ENCODE data around the gene PHTF1.

The PHTF1 gene

DNA sequence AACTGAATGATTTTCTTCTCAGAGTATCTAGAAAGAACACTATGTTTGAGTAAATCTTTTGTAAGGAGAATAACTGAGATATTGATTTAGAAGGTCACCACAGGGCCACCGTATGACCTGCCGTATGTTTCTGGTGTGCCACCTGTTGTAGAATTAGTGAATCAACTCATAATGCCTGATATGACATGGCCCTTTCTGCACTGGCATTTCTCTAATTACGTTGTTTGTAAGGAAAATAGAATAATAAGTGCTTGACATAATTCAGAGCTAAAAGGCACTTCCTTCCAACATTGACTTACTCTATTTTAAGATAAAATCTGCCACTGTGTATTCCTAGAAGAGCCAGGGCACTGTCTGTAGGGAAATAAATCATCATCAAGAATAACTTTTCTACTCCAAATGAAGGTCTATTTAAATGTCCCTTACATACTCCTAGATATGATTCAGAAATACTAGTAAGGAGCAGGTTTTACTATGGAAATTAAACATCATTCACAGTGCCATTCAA is 101.7 kb downstream of the PHTF1 start:
- TF ChIP-seq, protein P1, sequence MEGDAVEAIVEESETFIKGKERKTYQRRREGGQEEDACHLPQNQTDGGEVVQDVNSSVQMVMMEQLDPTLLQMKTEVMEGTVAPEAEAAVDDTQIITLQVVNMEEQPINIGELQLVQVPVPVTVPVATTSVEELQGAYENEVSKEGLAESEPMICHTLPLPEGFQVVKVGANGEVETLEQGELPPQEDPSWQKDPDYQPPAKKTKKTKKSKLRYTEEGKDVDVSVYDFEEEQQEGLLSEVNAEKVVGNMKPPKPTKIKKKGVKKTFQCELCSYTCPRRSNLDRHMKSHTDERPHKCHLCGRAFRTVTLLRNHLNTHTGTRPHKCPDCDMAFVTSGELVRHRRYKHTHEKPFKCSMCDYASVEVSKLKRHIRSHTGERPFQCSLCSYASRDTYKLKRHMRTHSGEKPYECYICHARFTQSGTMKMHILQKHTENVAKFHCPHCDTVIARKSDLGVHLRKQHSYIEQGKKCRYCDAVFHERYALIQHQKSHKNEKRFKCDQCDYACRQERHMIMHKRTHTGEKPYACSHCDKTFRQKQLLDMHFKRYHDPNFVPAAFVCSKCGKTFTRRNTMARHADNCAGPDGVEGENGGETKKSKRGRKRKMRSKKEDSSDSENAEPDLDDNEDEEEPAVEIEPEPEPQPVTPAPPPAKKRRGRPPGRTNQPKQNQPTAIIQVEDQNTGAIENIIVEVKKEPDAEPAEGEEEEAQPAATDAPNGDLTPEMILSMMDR (IDR thresholded peaks at IDR 0.05), result no peak
- Histone ChIP-seq H3K9me3 (no peaks in the 10 kb centered on the region), H3K27ac (no peak overlapping the region), H3K27me3 (no peaks in the 10 kb centered on the region), H3K4me3 (no peak overlapping the region), H3K36me3 (peaks cover 8 to 18% (median 15%) of the 10 kb centered on the region in 3 donors), H3K4me1 (no peaks in the 10 kb centered on the region)
- intact Hi-C loops (cut with DNase I; ENCODE audit: low total_unique reads), result no loop called here
- no peak for DNase-seq

- Histone ChIP-seq H3K27ac (no peak overlapping the region), H3K4me1 (no peaks in the 10 kb centered on the region), H3K36me3 (peaks cover 8 to 18% (median 15%) of the 10 kb centered on the region in 3 donors), H3K4me3 (no peak overlapping the region), H3K9me3 (no peaks in the 10 kb centered on the region), H3K27me3 (no peaks in the 10 kb centered on the region)
- TF ChIP-seq, protein P1 (IDR thresholded peaks at IDR 0.05), result no peak
- DNase-seq, result no peak
- intact Hi-C loops (cut with DNase I; ENCODE audit: low total_unique reads), result no loop called here
Observed at GRCh38 chr1:113657126-113657525, 102.2 kb downstream of the PHTF1 start.

GRCh38 chr1:113654883-113655282 is 104.4 kb downstream of the PHTF1 start:
- Histone ChIP-seq H3K27me3 (no peaks in the 10 kb centered on the region), H3K4me3 (no peak overlapping the region), H3K27ac (no peak overlapping the region), H3K4me1 (no peaks in the 10 kb centered on the region), H3K36me3 (peaks cover 8 to 27% (median 23%) of the 10 kb centered on the region in 3 donors), H3K9me3 (no peaks in the 10 kb centered on the region)
- DNase-seq, result no peak
- intact Hi-C loops (cut with DNase I; ENCODE audit: low total_unique reads), result no loop called here
- TF ChIP-seq, protein P1 (IDR thresholded peaks at IDR 0.05), result no peak

DNA sequence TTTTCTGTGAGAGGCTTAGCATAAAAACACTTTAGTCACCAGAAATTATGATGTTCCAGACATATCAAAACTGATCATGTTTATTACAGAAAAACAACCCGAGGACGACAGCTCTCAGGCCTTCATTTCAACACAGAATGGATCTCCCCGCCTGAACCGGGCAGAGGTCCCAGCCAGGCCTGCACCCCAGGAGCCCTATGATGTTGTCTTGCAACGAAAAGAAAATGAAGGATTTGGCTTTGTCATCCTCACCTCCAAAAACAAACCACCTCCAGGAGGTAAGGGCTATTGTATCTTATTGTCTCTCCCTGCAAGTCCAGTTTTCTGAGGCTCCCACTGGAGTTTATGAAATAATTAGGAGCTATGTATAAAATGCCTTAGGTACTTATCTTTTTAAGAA is 105.5 kb downstream of the PHTF1 start:
- H3K4me1 ChIP-seq, result no peaks in the 10 kb centered on the region
- peaks cover 8 to 19% (median 14%) of the 10 kb centered on the region in 3 donors for H3K36me3 ChIP-seq
- H3K27ac ChIP-seq, result no peak overlapping the region
- no peak overlapping the region for H3K4me3 ChIP-seq
- intact Hi-C loops (cut with DNase I; ENCODE audit: low total_unique reads), result no loop called here
- TF ChIP-seq, protein P1 (IDR thresholded peaks at IDR 0.05), result no peak
- no peaks in the 10 kb centered on the region for H3K9me3 ChIP-seq
- no peaks in the 10 kb centered on the region for H3K27me3 ChIP-seq
- no peak for DNase-seq

GRCh38 chr1:113652771-113653170 is 106.5 kb downstream of the PHTF1 start:
- Histone ChIP-seq H3K36me3 (peaks cover 9 to 23% (median 19%) of the 10 kb centered on the region in 3 donors), H3K9me3 (no peaks in the 10 kb centered on the region), H3K27me3 (no peaks in the 10 kb centered on the region), H3K27ac (no peak overlapping the region), H3K4me3 (no peak overlapping the region), H3K4me1 (no peaks in the 10 kb centered on the region)
- DNase-seq, result no peak
- intact Hi-C loops (cut with DNase I; ENCODE audit: low total_unique reads), result no loop called here
- TF ChIP-seq, protein P1 (IDR thresholded peaks at IDR 0.05), result no peak

GRCh38 chr1:113648478-113648877 is 110.8 kb downstream of the PHTF1 start:
- Histone ChIP-seq H3K4me1 (no peaks in the 10 kb centered on the region), H3K9me3 (no peaks in the 10 kb centered on the region), H3K4me3 (no peak overlapping the region), H3K27me3 (no peaks in the 10 kb centered on the region), H3K27ac (no peak overlapping the region), H3K36me3 (peaks cover 5 to 31% (median 17%) of the 10 kb centered on the region in 3 donors)
- intact Hi-C loops (cut with DNase I; ENCODE audit: low total_unique reads), result no loop called here
- TF ChIP-seq, protein P1 (IDR thresholded peaks at IDR 0.05), result no peak
- no peak for DNase-seq
